Hepatocyte (in vitro differentiated cells): ENCODE measurements around the gene LRMDA. TPM values are rescaled to one million over a fixed set of nuclear protein-coding genes. Genes with fewer than 3 reads are reported as not detected.

ENCODE experiments used
- DNase-seq: peaks from one replicate; pipeline ENCODE4 v3.0.0-alpha.2; 2016; ENCODE audit warnings: low spot score
- H2AFZ ChIP-seq: fragments of 200-600 bp; sonication (generic); 2 replicates; pipeline ENCODE4 v1.6.0; 2016; ENCODE audit warnings: antibody characterized with exemption, mild to moderate bottlenecking
- H3K27ac ChIP-seq: fragments of 200-600 bp; sonication (generic); 2 replicates; pipeline ENCODE4 v1.5.1; 2016; ENCODE audit warnings: mild to moderate bottlenecking
- H3K27me3 ChIP-seq: fragments of 200-600 bp; sonication (generic); 2 replicates; pipeline ENCODE4 v1.6.1; 2016
- H3K36me3 ChIP-seq: fragments of 200-600 bp; sonication (generic); replicated peaks from 2 replicates; pipeline ENCODE4 v1.5.1; 2016; ENCODE audit warnings: low read depth; ENCODE audit not compliant: insufficient read depth
- H3K4me1 ChIP-seq: fragments of 200-600 bp; sonication (generic); 2 replicates; pipeline ENCODE4 v1.5.1; 2016; ENCODE audit warnings: mild to moderate bottlenecking, moderate library complexity; ENCODE audit not compliant: insufficient read depth
- H3K4me2 ChIP-seq: fragments of 200-600 bp; sonication (generic); 2 replicates; pipeline ENCODE4 v1.6.0; 2016
- H3K4me3 ChIP-seq: fragments of 200-600 bp; sonication (generic); 2 replicates; pipeline ENCODE4 v1.5.1; 2016; ENCODE audit warnings: mild to moderate bottlenecking
- H3K79me2 ChIP-seq: fragments of 200-600 bp; sonication (generic); 2 replicates; pipeline ENCODE4 v1.6.0; 2017; ENCODE audit warnings: mild to moderate bottlenecking
- H3K9me2 ChIP-seq: fragments of 200-600 bp; sonication (generic); replicated peaks from 2 replicates; pipeline ENCODE4 v1.6.0; 2017; ENCODE audit warnings: mild to moderate bottlenecking; ENCODE audit not compliant: insufficient read depth
- H3K9me3 ChIP-seq: fragments of 200-600 bp; sonication (generic); 2 replicates; pipeline ENCODE4 v1.5.1; 2016; ENCODE audit warnings: low read depth, mild to moderate bottlenecking
- H4K20me1 ChIP-seq: fragments of 200-600 bp; sonication (generic); 2 replicates; pipeline ENCODE4 v1.6.0; 2016; ENCODE audit warnings: mild to moderate bottlenecking; ENCODE audit not compliant: insufficient read depth, poor library complexity, severe bottlenecking
- EZH2 ChIP-seq: fragments of 200-600 bp; sonication (generic); IDR thresholded peaks from 2 replicates; pipeline ENCODE4 v1.6.1; 2016; ENCODE audit warnings: antibody characterized with exemption, mild to moderate bottlenecking, borderline replicate concordance
- EZH2phosphoT487 ChIP-seq: fragments of 200-600 bp; sonication (generic); IDR thresholded peaks from one replicate; pipeline ENCODE4 v1.6.1; 2018; ENCODE audit warnings: antibody characterized with exemption, mild to moderate bottlenecking, low read depth, moderate library complexity; ENCODE audit not compliant: unreplicated experiment, severe bottlenecking
- WGBS: methylation state at CpG from one replicate; pipeline ENCODE4 v1.1.6; 2016; ENCODE audit warnings: low lambda C conversion rate; ENCODE audit errors: missing lambda C conversion rate; 5-methylcytosine and 5-hydroxymethylcytosine counted together
- polyA plus RNA-seq: library from polyadenylated mRNA; unstranded; fragments of >200 nt; fragmentation: Nextera tagmentation; extraction: Ambion mirVana; gene quantifications from 2 replicates; pipeline ENCODE4 v1.2.1, GENCODE V29; 2016
- total RNA-seq: library from RNA; depleted of rRNA; stranded (reverse); fragments of >200 nt; gene quantifications from 2 replicates; pipeline ENCODE4 v1.2.3, GENCODE V29; 2014
- TF ChIP-seq, protein P1 (sequence below): fragments of 200-600 bp; sonication (generic); IDR thresholded peaks from 2 replicates; pipeline ENCODE4 v1.5.1; 2016; ENCODE audit warnings: antibody characterized with exemption, mild to moderate bottlenecking; ENCODE audit not compliant: poor library complexity

LRMDA gene
- total and polyA plus RNA-seq, 2 experiments from 2014 or later = 5.6 to 15.7 TPM

GRCh38 chr10:76453997-76454396 is 1022.6 kb downstream of the LRMDA start:
- Histone ChIP-seq H3K4me1 (no peaks in the 10 kb centered on the region), H3K27ac (no peak overlapping the region), H3K9me3 (no peaks in the 10 kb centered on the region), H4K20me1 (no peaks in the 10 kb centered on the region), H3K4me2 (no peak overlapping the region), H3K27me3 (no peaks in the 10 kb centered on the region), H3K36me3 (no peaks in the 10 kb centered on the region), H2AFZ (no peak overlapping the region), H3K79me2 (no peaks in the 10 kb centered on the region), H3K4me3 (no peak overlapping the region), H3K9me2 (no peaks in the 10 kb centered on the region)
- DNase-seq = no peak
- 76% methylated on average over 4 of the region's 4 CpGs for WGBS
- TF ChIP-seq, protein P1, sequence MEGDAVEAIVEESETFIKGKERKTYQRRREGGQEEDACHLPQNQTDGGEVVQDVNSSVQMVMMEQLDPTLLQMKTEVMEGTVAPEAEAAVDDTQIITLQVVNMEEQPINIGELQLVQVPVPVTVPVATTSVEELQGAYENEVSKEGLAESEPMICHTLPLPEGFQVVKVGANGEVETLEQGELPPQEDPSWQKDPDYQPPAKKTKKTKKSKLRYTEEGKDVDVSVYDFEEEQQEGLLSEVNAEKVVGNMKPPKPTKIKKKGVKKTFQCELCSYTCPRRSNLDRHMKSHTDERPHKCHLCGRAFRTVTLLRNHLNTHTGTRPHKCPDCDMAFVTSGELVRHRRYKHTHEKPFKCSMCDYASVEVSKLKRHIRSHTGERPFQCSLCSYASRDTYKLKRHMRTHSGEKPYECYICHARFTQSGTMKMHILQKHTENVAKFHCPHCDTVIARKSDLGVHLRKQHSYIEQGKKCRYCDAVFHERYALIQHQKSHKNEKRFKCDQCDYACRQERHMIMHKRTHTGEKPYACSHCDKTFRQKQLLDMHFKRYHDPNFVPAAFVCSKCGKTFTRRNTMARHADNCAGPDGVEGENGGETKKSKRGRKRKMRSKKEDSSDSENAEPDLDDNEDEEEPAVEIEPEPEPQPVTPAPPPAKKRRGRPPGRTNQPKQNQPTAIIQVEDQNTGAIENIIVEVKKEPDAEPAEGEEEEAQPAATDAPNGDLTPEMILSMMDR = no peak
- TF ChIP-seq EZH2 (no peak), EZH2phosphoT487 (no peak)

DNA sequence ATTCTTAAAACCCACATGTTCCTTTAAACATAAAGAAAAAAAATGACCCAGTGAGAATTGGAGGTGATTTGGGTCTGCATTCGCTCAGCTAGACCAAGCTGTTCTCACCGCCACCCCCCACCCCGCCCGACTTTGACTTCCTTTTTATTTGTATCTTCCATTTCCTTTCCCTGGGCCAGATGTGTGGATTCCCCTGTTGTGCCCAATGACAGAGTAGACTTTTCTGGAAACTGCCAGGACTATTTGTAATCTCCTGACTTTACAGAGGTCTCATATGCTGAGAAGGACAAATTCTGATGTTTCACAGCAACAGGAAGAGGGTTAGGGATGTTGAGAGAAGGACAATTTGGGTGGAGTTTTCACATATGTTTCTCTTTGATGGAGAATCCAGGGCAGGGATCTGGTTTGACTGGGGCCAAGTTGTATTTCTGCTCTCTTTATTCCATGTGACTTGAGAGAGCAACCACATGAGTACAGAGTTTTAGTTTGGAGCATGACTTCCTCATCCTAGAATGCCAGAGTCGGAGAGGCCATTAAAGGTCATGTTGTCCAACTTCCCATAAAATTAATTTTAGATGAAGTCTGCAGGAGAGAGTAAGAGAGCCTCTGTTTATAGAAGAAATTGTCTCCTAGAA is 1023.2 kb downstream of the LRMDA start:
- no peaks in the 10 kb centered on the region for H3K27me3 ChIP-seq
- no peak for DNase-seq
- no peak overlapping the region for H3K4me2 ChIP-seq
- no peaks in the 10 kb centered on the region for H3K9me3 ChIP-seq
- H3K27ac ChIP-seq = no peak overlapping the region
- H4K20me1 ChIP-seq = no peaks in the 10 kb centered on the region
- H3K4me1 ChIP-seq = no peaks in the 10 kb centered on the region
- 90% methylated on average over 5 of the region's 5 CpGs for WGBS
- H3K9me2 ChIP-seq = no peaks in the 10 kb centered on the region
- H2AFZ ChIP-seq = no peak overlapping the region
- no peak overlapping the region for H3K4me3 ChIP-seq
- TF ChIP-seq, protein P1 = no peak
- TF ChIP-seq EZH2phosphoT487 (no peak), EZH2 (no peak)
- no peaks in the 10 kb centered on the region for H3K79me2 ChIP-seq
- no peaks in the 10 kb centered on the region for H3K36me3 ChIP-seq

DNA sequence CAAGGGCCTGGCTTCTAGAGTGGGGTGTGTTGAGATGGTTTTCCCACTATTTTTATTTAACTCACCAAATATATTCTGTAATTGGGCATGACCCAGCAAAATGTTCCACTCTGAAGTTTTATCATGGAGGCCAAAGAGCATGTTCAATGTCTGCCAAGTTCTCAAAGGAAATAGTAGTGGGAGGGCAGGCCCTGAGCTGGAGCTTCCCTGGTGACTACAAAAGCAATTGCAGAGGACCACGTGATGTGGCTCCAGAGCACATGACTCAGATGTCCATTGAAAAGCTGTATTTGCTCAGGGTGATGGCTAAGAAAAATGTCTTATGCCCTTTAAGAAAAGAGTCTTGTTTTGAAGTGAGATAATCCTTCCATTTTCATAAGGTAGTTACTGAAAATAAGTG is 1024.8 kb downstream of the LRMDA start:
- Histone ChIP-seq H3K9me2 (no peaks in the 10 kb centered on the region), H3K4me3 (no peak overlapping the region), H4K20me1 (no peaks in the 10 kb centered on the region), H3K4me1 (no peaks in the 10 kb centered on the region), H3K79me2 (no peaks in the 10 kb centered on the region), H3K9me3 (no peaks in the 10 kb centered on the region), H3K27ac (no peak overlapping the region), H3K27me3 (no peaks in the 10 kb centered on the region), H3K4me2 (no peak overlapping the region), H2AFZ (no peak overlapping the region), H3K36me3 (no peaks in the 10 kb centered on the region)
- TF ChIP-seq EZH2phosphoT487 = no peak
- TF ChIP-seq, protein P1 = no peak
- no peak for TF ChIP-seq EZH2
- DNase-seq = no peak
- WGBS = 88% methylated on average over 1 of the region's 1 CpG
